C4-2B (cell line): ENCODE results near the gene TRAPPC3.

Experiments used
- H3K27ac ChIP-seq: fragments of 450-650 bp; 2 replicates; pipeline ENCODE4 v1.5.1; 2017
- ZFX ChIP-seq: fragments of 450-650 bp; IDR thresholded peaks from 2 replicates; pipeline ENCODE4 v1.6.1; 2017
- TF ChIP-seq, protein P1 (sequence below): fragments of 450-650 bp; conservative IDR thresholded peaks from 2 replicates; pipeline ENCODE4 v1.5.1; 2017; ENCODE audit warnings: mild to moderate bottlenecking

TRAPPC3 gene

DNA sequence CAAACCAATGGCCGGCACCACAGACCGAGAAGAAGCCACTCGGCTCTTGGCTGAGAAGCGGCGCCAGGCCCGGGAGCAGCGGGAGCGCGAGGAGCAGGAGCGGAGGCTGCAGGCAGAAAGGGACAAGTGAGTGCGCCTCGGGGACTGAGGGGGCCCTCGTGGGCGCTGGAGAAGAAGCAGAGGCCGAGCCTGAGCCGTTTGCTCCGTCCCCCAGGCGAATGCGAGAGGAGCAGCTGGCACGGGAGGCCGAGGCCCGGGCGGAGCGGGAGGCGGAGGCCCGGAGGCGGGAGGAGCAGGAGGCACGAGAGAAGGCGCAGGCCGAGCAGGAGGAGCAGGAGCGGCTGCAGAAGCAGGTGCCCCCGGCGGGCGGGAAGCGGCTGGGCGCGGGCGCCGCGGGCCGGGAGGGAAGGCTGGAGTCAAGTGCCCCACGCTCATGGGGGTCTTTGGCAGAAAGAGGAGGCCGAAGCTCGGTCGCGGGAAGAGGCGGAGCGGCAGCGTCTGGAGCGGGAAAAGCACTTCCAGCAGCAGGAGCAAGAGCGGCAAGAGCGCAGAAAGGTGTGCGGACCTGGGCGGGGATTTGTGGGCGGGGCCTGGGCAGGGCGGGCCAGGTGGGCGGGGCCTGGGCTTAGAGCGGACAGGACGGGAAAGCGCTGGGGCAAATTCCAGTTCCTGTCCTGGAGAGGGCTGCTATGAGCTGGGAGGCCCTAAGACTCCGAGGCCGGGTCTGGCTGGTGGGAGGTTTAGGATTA, 29.4 kb upstream of the TRAPPC3 start:
- no peak for TF ChIP-seq ZFX
- TF ChIP-seq, protein P1, sequence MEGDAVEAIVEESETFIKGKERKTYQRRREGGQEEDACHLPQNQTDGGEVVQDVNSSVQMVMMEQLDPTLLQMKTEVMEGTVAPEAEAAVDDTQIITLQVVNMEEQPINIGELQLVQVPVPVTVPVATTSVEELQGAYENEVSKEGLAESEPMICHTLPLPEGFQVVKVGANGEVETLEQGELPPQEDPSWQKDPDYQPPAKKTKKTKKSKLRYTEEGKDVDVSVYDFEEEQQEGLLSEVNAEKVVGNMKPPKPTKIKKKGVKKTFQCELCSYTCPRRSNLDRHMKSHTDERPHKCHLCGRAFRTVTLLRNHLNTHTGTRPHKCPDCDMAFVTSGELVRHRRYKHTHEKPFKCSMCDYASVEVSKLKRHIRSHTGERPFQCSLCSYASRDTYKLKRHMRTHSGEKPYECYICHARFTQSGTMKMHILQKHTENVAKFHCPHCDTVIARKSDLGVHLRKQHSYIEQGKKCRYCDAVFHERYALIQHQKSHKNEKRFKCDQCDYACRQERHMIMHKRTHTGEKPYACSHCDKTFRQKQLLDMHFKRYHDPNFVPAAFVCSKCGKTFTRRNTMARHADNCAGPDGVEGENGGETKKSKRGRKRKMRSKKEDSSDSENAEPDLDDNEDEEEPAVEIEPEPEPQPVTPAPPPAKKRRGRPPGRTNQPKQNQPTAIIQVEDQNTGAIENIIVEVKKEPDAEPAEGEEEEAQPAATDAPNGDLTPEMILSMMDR = no peak
- no peak overlapping the region for H3K27ac ChIP-seq

- no peak overlapping the region for H3K27ac ChIP-seq
- TF ChIP-seq, protein P1 = no peak
- no peak for TF ChIP-seq ZFX
Measured at GRCh38 chr1:36177589-36178431, 28.5 kb upstream of the TRAPPC3 start.

GRCh38 chr1:36176106-36176949, 27.0 kb upstream of the TRAPPC3 start:
- no peak for TF ChIP-seq ZFX
- TF ChIP-seq, protein P1 = no peak
- no peak overlapping the region for H3K27ac ChIP-seq

DNA sequence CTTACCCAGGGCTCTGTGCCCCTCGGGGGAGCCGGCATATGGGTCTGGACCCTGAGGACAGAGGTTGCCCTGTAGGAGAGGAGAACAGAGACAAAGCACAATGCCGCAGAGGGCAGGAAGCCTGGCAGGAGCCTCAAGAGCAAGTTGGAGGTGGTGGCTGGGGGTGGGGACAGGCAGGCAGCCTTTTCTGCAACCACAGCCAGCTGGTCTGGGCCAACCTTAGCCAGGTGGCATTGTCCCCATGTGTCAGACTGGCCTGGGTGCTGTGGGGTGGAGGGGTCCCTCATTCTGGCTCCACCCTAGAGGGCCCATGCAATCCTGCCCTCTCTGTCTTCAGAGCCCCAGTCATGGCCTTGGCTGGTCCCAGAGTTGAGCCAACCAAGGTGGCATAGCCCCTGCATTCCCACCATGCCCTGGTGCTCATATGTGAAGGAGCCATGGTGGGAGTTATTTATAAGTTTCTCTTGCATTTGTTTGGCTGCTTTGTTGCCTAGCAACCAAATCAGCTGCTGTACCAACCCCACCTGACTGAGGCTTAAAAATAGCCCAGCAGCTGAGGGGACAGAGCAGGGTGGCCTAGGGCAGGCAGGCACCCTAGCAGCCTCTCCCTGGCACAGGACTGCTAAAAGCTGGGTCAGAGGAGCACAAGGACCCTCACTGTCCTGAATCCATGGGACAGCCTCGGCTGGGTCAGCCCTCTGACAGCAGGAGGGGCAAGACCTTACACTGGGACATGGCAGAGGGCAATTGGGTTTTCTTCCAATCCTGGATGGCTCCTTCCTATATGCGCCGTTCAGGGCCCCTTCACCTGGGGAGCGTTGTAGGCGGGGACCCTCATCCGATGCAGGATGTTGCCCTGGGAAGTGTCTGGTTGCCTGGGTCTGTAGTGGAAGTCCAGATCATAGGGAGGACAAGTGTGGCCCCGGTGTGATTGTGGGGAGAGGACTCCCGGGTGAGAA, 26.1 kb upstream of the TRAPPC3 start:
- no peak overlapping the region for H3K27ac ChIP-seq
- TF ChIP-seq, protein P1 = no peak
- no peak for TF ChIP-seq ZFX

- H3K27ac ChIP-seq = no peak overlapping the region
- no peak for TF ChIP-seq ZFX
- TF ChIP-seq, protein P1 = no peak
Measured at GRCh38 chr1:36174713-36175112, 25.4 kb upstream of the TRAPPC3 start.

- no peak overlapping the region for H3K27ac ChIP-seq
- no peak for TF ChIP-seq ZFX
- TF ChIP-seq, protein P1 = no peak
Measured at GRCh38 chr1:36172983-36173382, 23.7 kb upstream of the TRAPPC3 start.
